Ramos (cell line): ENCODE results near the gene DNAL1.
"Not testable (repeated sequence)": the region's sequence is repeated elsewhere in the genome, so short reads cannot be mapped to it uniquely, and the experiment has no call there.

Experiments
- in situ Hi-C: fragments of 300-500 bp; cut with MboI; formaldehyde crosslinking; loops from one replicate; pipeline ENCODE4 v1.14.3; 2022; ENCODE audit warnings: low sequenced_read_pairs; ENCODE audit not compliant: unreplicated experiment

The DNAL1 gene

GRCh38 chr14:73696466-73697400, 51.9 kb downstream of the DNAL1 start:
- in situ Hi-C loops = no loop called here

- in situ Hi-C loops = no loop called here
Measured at GRCh38 chr14:73700325-73700724, 55.5 kb downstream of the DNAL1 start.

GRCh38 chr14:73708076-73708475, 63.3 kb downstream of the DNAL1 start:
- in situ Hi-C loops = not testable (repeated sequence)

GRCh38 chr14:73709904-73710469, 65.2 kb downstream of the DNAL1 start:
- in situ Hi-C loops = no loop called here

- in situ Hi-C loops = no loop called here
Measured at GRCh38 chr14:73710737-73711136, 66.0 kb downstream of the DNAL1 start.

GRCh38 chr14:73712071-73712506, 67.3 kb downstream of the DNAL1 start:
- in situ Hi-C loops = no loop called here

GRCh38 chr14:73712540-73713180, 67.9 kb downstream of the DNAL1 start:
- in situ Hi-C loops = no loop called here

- in situ Hi-C loops = no loop called here
Measured at GRCh38 chr14:73713206-73713802, 68.5 kb downstream of the DNAL1 start.

GRCh38 chr14:73713803-73714655, 69.2 kb downstream of the DNAL1 start, which contains the start of gene PNMA1:
Gene PNMA1, minus strand, starts transcription at chr14:73714384. Its CDS starts 745 bp downstream, at chr14:73713639.
- in situ Hi-C loops = no loop called here

- in situ Hi-C loops = no loop called here
Measured at GRCh38 chr14:73714656-73715081, 69.9 kb downstream of the DNAL1 start.

GRCh38 chr14:73715707-73716106, 70.9 kb downstream of the DNAL1 start:
- in situ Hi-C loops = no loop called here

- in situ Hi-C loops = no loop called here
Measured at GRCh38 chr14:73717266-73717665, 72.5 kb downstream of the DNAL1 start.

GRCh38 chr14:73717711-73718417, 73.1 kb downstream of the DNAL1 start:
- in situ Hi-C loops = no loop called here

GRCh38 chr14:73718418-73719251, 73.8 kb downstream of the DNAL1 start:
- in situ Hi-C loops = no loop called here

GRCh38 chr14:73719361-73719760, 74.6 kb downstream of the DNAL1 start:
- in situ Hi-C loops = no loop called here

- in situ Hi-C loops = no loop called here
Measured at GRCh38 chr14:73719791-73720190, 75.0 kb downstream of the DNAL1 start.

GRCh38 chr14:73720636-73721035, 75.8 kb downstream of the DNAL1 start:
- in situ Hi-C loops = no loop called here

GRCh38 chr14:73721101-73721821, 76.5 kb downstream of the DNAL1 start:
- in situ Hi-C loops = no loop called here
